HepG2 (cell line): ENCODE data around the gene TRIO. TPM values are rescaled to one million over a fixed set of nuclear protein-coding genes. Genes with fewer than 3 reads are reported as not detected.

Experiments used
- HES4 ChIP-seq: sonication (generic); formaldehyde crosslinking; IDR thresholded peaks from 2 replicates; pipeline ENCODE4 v1.9.0; 2021; ENCODE audit warnings: mild to moderate bottlenecking, missing genetic modification reagents, borderline replicate concordance
- HNF1A ChIP-seq, 2 experiments: sonication (generic) in 1 of 2; formaldehyde crosslinking in 1 of 2; IDR thresholded peaks; 2 replicates each; pipeline versions ENCODE4 v1.4.0 to v1.6.1; 2016 to 2020; ENCODE audit warnings: borderline replicate concordance in 1 of 2, low read depth in 1 of 2, mild to moderate bottlenecking in 1 of 2, missing genetic modification reagents in 1 of 2
- ISX ChIP-seq: sonication (generic); formaldehyde crosslinking; conservative IDR thresholded peaks from 2 replicates; pipeline ENCODE4 v1.5.0; 2020; ENCODE audit warnings: missing genetic modification reagents
- MAF1 ChIP-seq: sonication (generic); formaldehyde crosslinking; IDR thresholded peaks from 2 replicates; pipeline ENCODE4 v1.5.0; 2020; ENCODE audit warnings: missing genetic modification reagents, borderline replicate concordance
- SRSF4 ChIP-seq: fragments of 200-400 bp; formaldehyde crosslinking; IDR thresholded peaks from one replicate; pipeline ENCODE4 v1.6.1; 2018; ENCODE audit warnings: mild to moderate bottlenecking, low read depth, low read length, moderate library complexity; ENCODE audit not compliant: poor library complexity, severe bottlenecking
- TRIM24 ChIP-seq: sonication (generic); formaldehyde crosslinking; IDR thresholded peaks from 2 replicates; pipeline ENCODE4 v1.8.0; 2022; ENCODE audit warnings: mild to moderate bottlenecking, missing genetic modification reagents
- ZBTB39 ChIP-seq: sonication (generic); formaldehyde crosslinking; IDR thresholded peaks from 2 replicates; pipeline ENCODE4 v1.5.0; 2020; ENCODE audit warnings: missing genetic modification reagents
- ZBTB40 ChIP-seq, 2 experiments: fragments of 450-650 bp in 1 of 2; sonication (generic) in 1 of 2; formaldehyde crosslinking in 1 of 2; IDR thresholded peaks; 2 replicates each; pipeline versions ENCODE4 v1.6.1 to v1.8.0; 2016 to 2022; ENCODE audit warnings: antibody characterized with exemption in 1 of 2, mild to moderate bottlenecking in 1 of 2, missing genetic modification reagents in 1 of 2
- ZNF761 ChIP-seq: sonication (generic); formaldehyde crosslinking; conservative IDR thresholded peaks from 2 replicates; pipeline ENCODE4 v1.4.0; 2020; ENCODE audit warnings: mild to moderate bottlenecking, missing genetic modification reagents
- polyA plus RNA-seq, 8 experiments: library from polyadenylated mRNA; depleted of rRNA in 3 of 8; stranded (reverse) in 7 of 8; unstranded in 1 of 8; fragments of >200 nt; fragmentation: Illumina TruSeq in 4 of 8; extraction: Trizol in 4 of 8; gene quantifications; 2 replicates each; pipeline versions ENCODE4 v1.2.1 to v1.2.3, GENCODE V29; 2011 to 2016; ENCODE audit warnings: low read depth in 4 of 8, missing spikeins in 1 of 8, mixed read lengths in 1 of 8; ENCODE audit not compliant: insufficient read depth in 1 of 8
- total RNA-seq, 5 experiments: library from RNA; depleted of rRNA; stranded (reverse); fragments of >200 nt; fragmentation: Illumina TruSeq; extraction: Trizol; gene quantifications; 2 replicates each; pipeline ENCODE4 v1.2.3, GENCODE V29; 2016; ENCODE audit warnings: low read depth in 1 of 5

TRIO gene
- total and polyA plus RNA-seq, 2 of the 13 experiments (the other 11 are each of a cell fraction or from before 2014, with no cell fraction given) = 45.2 to 45.9 TPM

GRCh38 chr5:14208071-14209021, 65.2 kb downstream of the TRIO start (continued):
- TF ChIP-seq ISX (CRISPR knock-in tag) (no peak), ZBTB40 (IDR thresholded peaks at IDR 0.05) (no peak), ZBTB40 (CRISPR knock-in tag; IDR thresholded peaks at IDR 0.05) (no peak), HNF1A (IDR thresholded peaks at IDR 0.05; ENCODE audit: low read depth) (peak; percentile 50; the same call in 1 of the 2 replicates), HNF1A (CRISPR knock-in tag; IDR thresholded peaks at IDR 0.05; ENCODE audit: borderline replicate concordance) (no peak), ZBTB39 (CRISPR knock-in tag) (0 out of 2 replicates have a peak, but pooled peaks have one; percentile 52), SRSF4 (no peak), HES4 (CRISPR knock-in tag) (no peak), MAF1 (CRISPR knock-in tag) (no peak), TRIM24 (CRISPR knock-in tag) (no peak), ZNF761 (no peak)
